Keratinocyte (primary cell): Measurements from ENCODE around the gene CRISPLD2. TPM values are rescaled to one million over a fixed set of nuclear protein-coding genes. Genes with fewer than 3 reads are reported as not detected.

ENCODE experiments used
- DNase-seq: peaks from one replicate; pipeline ENCODE4 v3.0.0-alpha.2; 2011; ENCODE audit warnings: low read depth, missing footprints, low spot score
- FAIRE-seq: peaks from 2 replicates; lab custom pipeline; 2011; peaks lifted over from hg19 to GRCh38; lab: Jason Lieb, UNC
- H2AFZ ChIP-seq: 2 replicates; pipeline ENCODE4 v1.6.0; 2012; ENCODE audit warnings: low read length, control low read depth, inconsistent platforms; ENCODE audit not compliant: control insufficient read depth
- H3K27ac ChIP-seq: 2 replicates; pipeline ENCODE4 v1.5.1; 2011; ENCODE audit warnings: low read length; ENCODE audit not compliant: control insufficient read depth, insufficient read depth
- H3K27me3 ChIP-seq: 3 replicates; pipeline ENCODE4 v1.6.0; 2011; ENCODE audit warnings: low read length; ENCODE audit not compliant: control insufficient read depth, insufficient read depth; ENCODE audit errors: extremely low read depth
- H3K36me3 ChIP-seq, 2 experiments: 2 replicates in 1 of 2; 3 replicates in 1 of 2; pipeline ENCODE4 v1.5.1; 2011; ENCODE audit warnings: low read length in 2 of 2, mild to moderate bottlenecking in 1 of 2; ENCODE audit not compliant: control insufficient read depth in 2 of 2, insufficient read depth in 2 of 2; ENCODE audit errors: extremely low read depth in 1 of 2
- H3K4me1 ChIP-seq: 3 replicates; pipeline ENCODE4 v1.5.1; 2011; ENCODE audit warnings: low read length; ENCODE audit not compliant: control insufficient read depth, insufficient read depth; ENCODE audit errors: extremely low read depth
- H3K4me2 ChIP-seq: 3 replicates; pipeline ENCODE4 v1.6.0; 2011; ENCODE audit warnings: low read depth, low read length; ENCODE audit not compliant: control insufficient read depth, insufficient read depth; ENCODE audit errors: extremely low read depth
- H3K4me3 ChIP-seq, 3 experiments: fragments of 200-600 bp in 1 of 3; sonication (generic) in 1 of 3; 2 replicates in 2 of 3; 3 replicates in 1 of 3; pipeline ENCODE4 v1.5.1; 2011 to 2016; ENCODE audit warnings: low read length in 3 of 3, mild to moderate bottlenecking in 3 of 3, control low read depth in 2 of 3, inconsistent platforms in 1 of 3, low read depth in 1 of 3, mixed read lengths in 1 of 3, mixed run types in 1 of 3, moderate library complexity in 1 of 3; ENCODE audit not compliant: control insufficient read depth in 2 of 3, insufficient read depth in 2 of 3; ENCODE audit errors: extremely low read depth in 1 of 3
- H3K79me2 ChIP-seq: 2 replicates; pipeline ENCODE4 v1.6.0; 2012; ENCODE audit warnings: low read length; ENCODE audit not compliant: control insufficient read depth, insufficient read depth
- H3K9ac ChIP-seq: 3 replicates; pipeline ENCODE4 v1.6.0; 2011; ENCODE audit warnings: low read length; ENCODE audit not compliant: control insufficient read depth, insufficient read depth; ENCODE audit errors: extremely low read depth
- H3K9me1 ChIP-seq: 3 replicates; pipeline ENCODE4 v1.6.0; 2011; ENCODE audit warnings: low read length; ENCODE audit not compliant: control insufficient read depth, insufficient read depth; ENCODE audit errors: extremely low read depth
- H3K9me3 ChIP-seq: 2 replicates; pipeline ENCODE4 v1.5.1; 2012; ENCODE audit warnings: low read depth, low read length; ENCODE audit not compliant: control insufficient read depth
- H4K20me1 ChIP-seq: 3 replicates; pipeline ENCODE4 v1.6.0; 2011; ENCODE audit warnings: low read length; ENCODE audit not compliant: control insufficient read depth, insufficient read depth; ENCODE audit errors: extremely low read depth
- CTCF ChIP-seq, 3 experiments: IDR thresholded peaks in 1 of 3; conservative IDR thresholded peaks in 1 of 3; optimal IDR thresholded peaks in 1 of 3; 2 replicates in 2 of 3; 3 replicates in 1 of 3; pipeline versions ENCODE3 to v1.5.1; 2011; ENCODE audit warnings: low read length in 3 of 3, mild to moderate bottlenecking in 3 of 3, moderate library complexity in 2 of 3, control low read depth in 1 of 3, inconsistent platforms in 1 of 3; ENCODE audit not compliant: insufficient read depth in 2 of 3; ENCODE audit errors: extremely low read depth in 1 of 3
- EZH2 ChIP-seq: IDR thresholded peaks from one replicate; pipeline ENCODE4 v1.6.1; 2012; ENCODE audit warnings: inconsistent platforms, mild to moderate bottlenecking, low read length, moderate library complexity
- dilution Hi-C: fragments of 300-500 bp; cut with MboI; formaldehyde crosslinking; loops from one replicate; pipeline ENCODE4 v1.7.0; 2020; ENCODE audit warnings: low sequenced_read_pairs; ENCODE audit not compliant: extremely low pct_ligation_motif_present
- polyA plus RNA-seq, 5 experiments: library from polyadenylated mRNA; depleted of rRNA in 3 of 5; stranded (reverse) in 3 of 5; stranded (forward) in 1 of 5; unstranded in 1 of 5; fragments of >200 nt; gene quantifications; 1 replicate in 1 of 5; 2 replicates in 3 of 5; 3 replicates in 1 of 5; pipeline versions ENCODE4 v1.2.1 to v1.2.3, GENCODE V29; 2011 to 2012; ENCODE audit warnings: missing spikeins in 2 of 5, low read depth in 1 of 5, low replicate concordance in 1 of 5

The CRISPLD2 gene
- polyA plus RNA-seq, 1 donor (not counting 4 experiments of a cell fraction or from before 2014, with no cell fraction given) = 1.2 TPM

GRCh38 chr16:84926462-84926861 lies 106.7 kb downstream of the CRISPLD2 start:
- DNase-seq (no peak), FAIRE-seq (no peak)
- Histone ChIP-seq H3K36me3 (no peaks in the 10 kb centered on the region), H3K79me2 (no peaks in the 10 kb centered on the region), H3K27me3 (peaks cover 3% of the 10 kb centered on the region), H3K4me2 (no peak overlapping the region), H3K9me3 (no peaks in the 10 kb centered on the region), H3K27ac (no peak overlapping the region), H4K20me1 (no peaks in the 10 kb centered on the region), H3K4me1 (no peaks in the 10 kb centered on the region), H3K4me3 (no peak overlapping the region), H3K9me1 (no peaks in the 10 kb centered on the region), H3K9ac (no peak overlapping the region), H2AFZ (no peak overlapping the region)
- dilution Hi-C loops = no loop called here
- no peak for TF ChIP-seq EZH2
- no peak for TF ChIP-seq CTCF (optimal IDR thresholded peaks at IDR 0.05 in 1 of 3, IDR thresholded peaks at IDR 0.05 in 1 of 3, conservative IDR thresholded peaks at IDR 0.05 in 1 of 3; ENCODE audit: extremely low read depth in 1 of 3, insufficient read depth in 2 of 3, low read length in 3 of 3)

- Histone ChIP-seq H4K20me1 (no peaks in the 10 kb centered on the region), H3K9me3 (no peaks in the 10 kb centered on the region), H3K9me1 (no peaks in the 10 kb centered on the region), H3K79me2 (no peaks in the 10 kb centered on the region), H3K4me3 (no peak overlapping the region), H3K4me1 (no peaks in the 10 kb centered on the region), H3K9ac (no peak overlapping the region), H3K27me3 (peaks cover 7% of the 10 kb centered on the region), H2AFZ (no peak overlapping the region), H3K4me2 (no peak overlapping the region), H3K27ac (no peak overlapping the region), H3K36me3 (no peaks in the 10 kb centered on the region)
- no peak for TF ChIP-seq EZH2
- TF ChIP-seq CTCF (optimal IDR thresholded peaks at IDR 0.05 in 1 of 3, IDR thresholded peaks at IDR 0.05 in 1 of 3, conservative IDR thresholded peaks at IDR 0.05 in 1 of 3; ENCODE audit: extremely low read depth in 1 of 3, insufficient read depth in 2 of 3, low read length in 3 of 3) = no peak
- dilution Hi-C loops = no loop called here
- FAIRE-seq = no peak
- no peak for DNase-seq
Measured at GRCh38 chr16:84927621-84928591, 108.1 kb downstream of the CRISPLD2 start.
